ENCODE measurements around the gene TMEFF1. TPM values are rescaled to one million over a fixed set of nuclear protein-coding genes. Genes with fewer than 3 reads are reported as not detected.

Gene TMEFF1, protein sequence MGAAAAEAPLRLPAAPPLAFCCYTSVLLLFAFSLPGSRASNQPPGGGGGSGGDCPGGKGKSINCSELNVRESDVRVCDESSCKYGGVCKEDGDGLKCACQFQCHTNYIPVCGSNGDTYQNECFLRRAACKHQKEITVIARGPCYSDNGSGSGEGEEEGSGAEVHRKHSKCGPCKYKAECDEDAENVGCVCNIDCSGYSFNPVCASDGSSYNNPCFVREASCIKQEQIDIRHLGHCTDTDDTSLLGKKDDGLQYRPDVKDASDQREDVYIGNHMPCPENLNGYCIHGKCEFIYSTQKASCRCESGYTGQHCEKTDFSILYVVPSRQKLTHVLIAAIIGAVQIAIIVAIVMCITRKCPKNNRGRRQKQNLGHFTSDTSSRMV
- total RNA-seq (2021; fragmentation: NEBNext Ultra II Directional; extraction: Animal tissue kit (Norgen Biotek cat#: 25700)) (67.8 and 68.2 TPM in 2 replicates), polyA plus RNA-seq (2011; rRNA removed) (13.5 and 14.4 TPM in 2 replicates), polyA minus RNA-seq (2011; rRNA and poly(A)+ RNA removed) (0.85 and 1.4 TPM in 2 replicates)
- 22.9 TPM for polyA plus RNA-seq (2011; cell fraction: cytosol; rRNA removed)
- polyA plus RNA-seq (2011; cell fraction: nucleus; rRNA removed), result 13.7 TPM
- 27.7 to 30.9 TPM (median 29.0 TPM) in 4 replicates for polyA plus RNA-seq (2012, experiment 1 of 2)
- polyA plus RNA-seq (2012, experiment 2 of 2), result 2.2 TPM
- polyA plus RNA-seq (2013, experiment 1 of 2), result 15.0 TPM
- polyA plus RNA-seq (2013, experiment 2 of 2), result 16.9 TPM
- 34.1 TPM for polyA minus RNA-seq (2011; cell fraction: cytosol; rRNA and poly(A)+ RNA removed)
- 35.4 TPM for polyA minus RNA-seq (2011; cell fraction: nucleus; rRNA and poly(A)+ RNA removed)
- long read RNA-seq, experiment 1, transcript TMEFF1-201 (10 exons, 2,611 nt), result major isoform, 39 of 101 reads
- long read RNA-seq, experiment 1, partial matches to known transcripts, result 58 of 101 reads
- long read RNA-seq, experiment 1, other reads (novel, unspliced or antisense), result 4 of 101 reads
- long read RNA-seq, experiment 2, partial matches to known transcripts, result 2 of 3 reads
- long read RNA-seq, experiment 2, other reads (novel, unspliced or antisense), result 0 of 3 reads

GRCh38 chr9:100472788-100473275, at the start of gene TMEFF1:
TSS of gene TMEFF1 (plus strand) at chr9:100473149. CDS start at chr9:100473545, 396 bp downstream.
- Histone ChIP-seq H3K4me1 (replicated peaks in 1 of 4; ENCODE audit: control insufficient read depth in 3 of 4, insufficient read depth in 4 of 4, low read length in 3 of 4) (peaks cover 0 to 14% (median 6%) of the 10 kb centered on the region in 4 experiments; a peak in 5 of 7 replicates), H3K23ac (ENCODE audit: insufficient read length) (no peak within 1 kb of the TSS), H3K23me2 (ENCODE audit: low read depth, low read length) (peaks cover 12% of the 10 kb centered on the region; the same call in 1 of the 2 replicates), H2BK120ac (replicated peaks; ENCODE audit: low read depth, low read length) (peak within 1 kb of the TSS; percentile 63), H3K9me3 (ENCODE audit: insufficient read depth in 2 of 2, low read depth in 1 of 2, low read length in 1 of 2) (no peaks in the 10 kb centered on the region), H3K4me2 (ENCODE audit: insufficient read depth in 1 of 2, low read depth in 2 of 2, low read length in 2 of 2) (peak within 1 kb of the TSS; percentile 79 to 100), H3K36me3 (ENCODE audit: control insufficient read depth in 2 of 4, insufficient read depth in 4 of 4, low read length in 3 of 4) (peaks cover 0 to 3% (median 0%) of the 10 kb centered on the region in 4 experiments; a peak in 1 of 8 replicates), H3K79me1 (ENCODE audit: low read depth, low read length) (peaks cover 7% of the 10 kb centered on the region), H3K9ac (replicated peaks in 1 of 4; ENCODE audit: extremely low read depth in 1 of 4, low read depth in 3 of 4, low read length in 3 of 4) (peak within 1 kb of the TSS; percentile 81 to 99 (median 90)), H2BK12ac (ENCODE audit: low read depth, low read length) (peak within 1 kb of the TSS; percentile 85), H2BK20ac (ENCODE audit: low read length) (peak within 1 kb of the TSS; percentile 28; the same call in 1 of the 2 replicates), H2BK5ac (ENCODE audit: low read depth, low read length) (peak within 1 kb of the TSS; percentile 88; the same call in 1 of the 2 replicates), H4K8ac (ENCODE audit: extremely low read depth, insufficient read depth, low read length) (peak within 1 kb of the TSS; percentile 98), H4K20me1 (replicated peaks in 1 of 2; ENCODE audit: control insufficient read depth in 1 of 2, insufficient read depth in 2 of 2, low read length in 2 of 2) (peaks cover 5 to 10% of the 10 kb centered on the region in 2 experiments), H3K27ac (ENCODE audit: low read depth, low read length) (peak within 1 kb of the TSS; percentile 85), H4K5ac (ENCODE audit: insufficient read length, low read depth, low read length) (peak within 1 kb of the TSS; percentile 82), H2AFZ (ENCODE audit: low read length) (peak within 1 kb of the TSS; percentile 67; the same call in 1 of the 2 replicates), H3K27me3 (replicated peaks in 1 of 4; ENCODE audit: control insufficient read depth in 3 of 4, extremely low read depth in 1 of 4, insufficient read depth in 3 of 4, low read length in 3 of 4) (no peaks in the 10 kb centered on the region), H2BK15ac (ENCODE audit: low read length) (peak within 1 kb of the TSS; percentile 46; the same call in 1 of the 2 replicates), H3K79me2 (ENCODE audit: control insufficient read depth in 1 of 2, insufficient read depth in 2 of 2, low read length in 2 of 2) (peaks cover 28 to 53% of the 10 kb centered on the region in 2 experiments), H4K91ac (replicated peaks; ENCODE audit: insufficient read length, low read length) (peak within 1 kb of the TSS; percentile 92), H3K18ac (ENCODE audit: extremely low read depth, low read length) (peak within 1 kb of the TSS; percentile 52), H2AK5ac (ENCODE audit: low read depth, low read length) (no peak within 1 kb of the TSS), H3K4me3 (ENCODE audit: extremely low read depth in 1 of 4, insufficient read depth in 2 of 4, low read depth in 3 of 4, low read length in 4 of 4) (peak within 1 kb of the TSS; percentile 79 to 98 (median 83)), H3K56ac (replicated peaks; ENCODE audit: insufficient read length, low read depth, low read length) (no peak within 1 kb of the TSS), H3K14ac (ENCODE audit: insufficient read length) (no peak within 1 kb of the TSS), H3K4ac (replicated peaks; ENCODE audit: insufficient read length, low read depth, low read length) (peak within 1 kb of the TSS; percentile 50)
- CTCF ChIA-PET (ENCODE audit: partially characterized antibody), result interaction anchor here (1.0 to 1.5 kb wide), 5 partner anchors 9 to 124 kb away, joined by 3 to 7 read pairs (median 3); no protein-coding TSS in a partner anchor
- DNase-seq (ENCODE audit: low read depth in 1 of 2, low spot score in 2 of 2) (peak; percentile 50 to 89), FAIRE-seq (no peak)
- POLR2A ChIA-PET (ENCODE audit: partially characterized antibody), result interaction anchor here (0.8 to 1.4 kb wide), 8 partner anchors 18 to 120 kb away, joined by 3 to 4 read pairs (median 3); partner anchors contain the start of genes CAVIN4 and MSANTD3
- 2% methylated on average over 14 of the region's 54 CpGs; no CpG with 5 or more reads in 1 of the 2 experiments for WGBS, 2 experiments (ENCODE audit: extremely low coverage in 1 of 2, insufficient coverage in 1 of 2, insufficient read length in 1 of 2, insufficient replicate concordance in 2 of 2, low coverage in 1 of 2, low lambda C conversion rate in 2 of 2, missing lambda C conversion rate in 1 of 2)
- TF ChIP-seq, protein P1, sequence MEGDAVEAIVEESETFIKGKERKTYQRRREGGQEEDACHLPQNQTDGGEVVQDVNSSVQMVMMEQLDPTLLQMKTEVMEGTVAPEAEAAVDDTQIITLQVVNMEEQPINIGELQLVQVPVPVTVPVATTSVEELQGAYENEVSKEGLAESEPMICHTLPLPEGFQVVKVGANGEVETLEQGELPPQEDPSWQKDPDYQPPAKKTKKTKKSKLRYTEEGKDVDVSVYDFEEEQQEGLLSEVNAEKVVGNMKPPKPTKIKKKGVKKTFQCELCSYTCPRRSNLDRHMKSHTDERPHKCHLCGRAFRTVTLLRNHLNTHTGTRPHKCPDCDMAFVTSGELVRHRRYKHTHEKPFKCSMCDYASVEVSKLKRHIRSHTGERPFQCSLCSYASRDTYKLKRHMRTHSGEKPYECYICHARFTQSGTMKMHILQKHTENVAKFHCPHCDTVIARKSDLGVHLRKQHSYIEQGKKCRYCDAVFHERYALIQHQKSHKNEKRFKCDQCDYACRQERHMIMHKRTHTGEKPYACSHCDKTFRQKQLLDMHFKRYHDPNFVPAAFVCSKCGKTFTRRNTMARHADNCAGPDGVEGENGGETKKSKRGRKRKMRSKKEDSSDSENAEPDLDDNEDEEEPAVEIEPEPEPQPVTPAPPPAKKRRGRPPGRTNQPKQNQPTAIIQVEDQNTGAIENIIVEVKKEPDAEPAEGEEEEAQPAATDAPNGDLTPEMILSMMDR (IDR thresholded peaks at IDR 0.05; ENCODE audit: control extremely low read depth in 1 of 3, insufficient read depth in 1 of 3, low read depth in 1 of 3, low read length in 3 of 3), result peak in 1 of 3 experiments; percentile 23; a peak in 1 of 4 replicates
- 0 out of 2 replicates have a peak, but pooled peaks have one; percentile 18 for TF ChIP-seq BACH1 (IDR thresholded peaks at IDR 0.05; ENCODE audit: low read length)
- TF ChIP-seq, protein P2, sequence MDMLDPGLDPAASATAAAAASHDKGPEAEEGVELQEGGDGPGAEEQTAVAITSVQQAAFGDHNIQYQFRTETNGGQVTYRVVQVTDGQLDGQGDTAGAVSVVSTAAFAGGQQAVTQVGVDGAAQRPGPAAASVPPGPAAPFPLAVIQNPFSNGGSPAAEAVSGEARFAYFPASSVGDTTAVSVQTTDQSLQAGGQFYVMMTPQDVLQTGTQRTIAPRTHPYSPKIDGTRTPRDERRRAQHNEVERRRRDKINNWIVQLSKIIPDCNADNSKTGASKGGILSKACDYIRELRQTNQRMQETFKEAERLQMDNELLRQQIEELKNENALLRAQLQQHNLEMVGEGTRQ (IDR thresholded peaks at IDR 0.05; ENCODE audit: low read length), result no peak
